Stimulated activated CD8-positive, alpha-beta memory T cell treated with anti-CD3 and anti-CD28 coated beads, Interleukin-15, amount 100 ng/mL, for 1 hour (primary cell): ENCODE measurements around the gene ZNF334.

Experiments
- DNase-seq: peaks from one replicate; pipeline ENCODE4 v3.0.0-alpha.2; 2020; ENCODE audit warnings: low read depth

ZNF334 gene

DNA sequence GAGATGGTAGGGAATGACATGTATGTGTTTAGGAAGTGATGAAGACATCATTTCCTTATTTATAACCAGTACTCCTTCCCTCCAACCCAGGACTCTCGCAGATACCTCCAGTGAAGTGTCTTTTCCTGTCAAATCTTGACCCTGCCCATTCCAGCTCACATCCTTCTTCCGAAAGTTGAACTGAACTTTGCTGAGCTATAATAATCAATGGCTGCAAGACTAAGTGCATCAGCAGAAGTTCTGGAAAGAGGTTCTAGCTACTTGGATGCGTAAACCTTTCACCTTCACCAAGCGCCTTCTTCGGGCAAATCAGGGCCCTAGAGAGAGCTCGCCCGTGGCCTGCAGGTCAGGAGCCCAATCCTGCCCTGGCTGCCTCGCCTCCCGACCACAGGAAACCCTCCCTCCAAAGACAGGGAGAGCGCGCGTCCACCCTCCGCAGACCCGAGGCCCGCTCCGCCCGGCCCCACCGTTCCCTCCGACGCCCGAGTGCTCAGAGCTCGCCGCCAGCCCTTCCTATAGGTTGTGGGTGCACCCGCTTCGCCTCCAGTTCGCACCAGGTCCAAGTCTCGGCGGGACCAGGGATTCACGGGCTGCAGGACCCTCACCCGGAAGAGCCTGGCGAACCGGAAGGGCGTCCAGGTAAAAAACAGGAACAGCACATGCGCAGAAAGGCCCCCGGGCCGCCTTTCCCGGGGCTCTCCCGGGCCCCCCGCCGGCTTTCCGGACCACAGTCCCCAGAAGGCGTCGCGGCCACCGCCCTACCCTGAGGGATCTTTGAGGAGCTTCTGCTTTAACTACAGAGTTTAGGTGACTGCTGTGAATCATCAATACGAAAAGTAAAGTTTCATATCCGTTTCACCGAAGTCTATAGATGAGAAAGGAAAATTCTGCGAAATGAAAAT is at the start of gene ZNF334:
ZNF334 (minus strand) TSS at position 617 of the 902 bp plus-strand sequence. CDS start 1,457 bp downstream, outside the sequence.
- no peak for DNase-seq

DNA sequence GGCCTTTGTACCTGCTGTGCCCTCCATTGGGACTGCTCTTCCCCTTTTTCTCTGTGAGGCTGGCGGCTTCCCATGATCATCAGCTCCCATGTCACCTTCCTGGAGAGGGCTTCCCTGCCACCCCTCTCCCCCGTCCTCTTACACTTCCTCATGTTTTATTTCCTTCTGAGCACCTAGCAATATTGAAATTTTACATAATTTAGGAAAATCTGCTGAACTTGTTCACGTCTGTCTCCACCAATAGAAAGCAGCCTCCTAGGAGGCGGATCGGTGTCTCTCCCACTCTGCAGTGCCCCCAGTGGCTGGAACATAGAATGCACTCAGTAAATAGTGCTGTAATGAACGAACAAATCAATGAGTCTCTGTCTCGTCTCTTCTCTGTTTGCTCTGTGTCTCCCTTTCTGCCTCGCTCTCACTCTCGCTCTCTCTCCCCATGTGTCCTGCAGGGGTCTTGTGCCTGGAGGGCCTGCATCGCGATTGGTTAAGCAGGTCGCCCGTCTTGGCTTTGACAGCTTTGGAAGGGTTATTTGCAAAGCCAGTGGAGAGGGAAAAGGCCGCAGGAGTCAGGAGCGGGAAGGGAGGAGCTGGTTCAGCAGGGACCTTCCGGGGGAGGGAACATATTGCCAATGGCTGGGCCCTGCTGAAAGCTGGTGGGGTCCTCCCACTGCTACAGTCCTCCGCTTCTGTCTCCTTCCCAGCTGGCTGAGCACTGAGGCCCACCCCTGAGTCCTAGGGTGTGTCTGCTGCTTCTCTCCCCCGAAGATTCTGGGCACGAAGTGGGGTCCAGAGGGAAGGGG is 49.2 kb upstream of the ZNF334 start:
- DNase-seq, result peak; percentile 41

DNA sequence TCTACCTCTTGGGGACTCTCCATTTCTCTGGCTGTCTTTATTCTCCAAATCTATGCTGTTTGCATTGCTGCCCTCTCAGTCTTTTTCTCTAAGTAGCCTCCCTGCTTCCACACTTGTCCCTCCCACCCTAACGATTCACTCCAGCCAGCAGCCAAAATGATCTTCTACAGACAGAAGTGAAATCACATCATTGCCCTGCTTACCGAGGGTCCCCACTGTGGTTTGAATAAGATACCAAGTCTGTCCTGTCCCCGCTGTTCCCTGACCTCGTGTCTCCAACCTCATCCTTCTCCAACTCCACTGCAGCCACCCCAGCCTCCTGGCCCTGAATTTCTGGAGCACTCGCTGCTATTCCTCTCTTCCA is 48.6 kb upstream of the ZNF334 start:
- DNase-seq, result no peak

DNA sequence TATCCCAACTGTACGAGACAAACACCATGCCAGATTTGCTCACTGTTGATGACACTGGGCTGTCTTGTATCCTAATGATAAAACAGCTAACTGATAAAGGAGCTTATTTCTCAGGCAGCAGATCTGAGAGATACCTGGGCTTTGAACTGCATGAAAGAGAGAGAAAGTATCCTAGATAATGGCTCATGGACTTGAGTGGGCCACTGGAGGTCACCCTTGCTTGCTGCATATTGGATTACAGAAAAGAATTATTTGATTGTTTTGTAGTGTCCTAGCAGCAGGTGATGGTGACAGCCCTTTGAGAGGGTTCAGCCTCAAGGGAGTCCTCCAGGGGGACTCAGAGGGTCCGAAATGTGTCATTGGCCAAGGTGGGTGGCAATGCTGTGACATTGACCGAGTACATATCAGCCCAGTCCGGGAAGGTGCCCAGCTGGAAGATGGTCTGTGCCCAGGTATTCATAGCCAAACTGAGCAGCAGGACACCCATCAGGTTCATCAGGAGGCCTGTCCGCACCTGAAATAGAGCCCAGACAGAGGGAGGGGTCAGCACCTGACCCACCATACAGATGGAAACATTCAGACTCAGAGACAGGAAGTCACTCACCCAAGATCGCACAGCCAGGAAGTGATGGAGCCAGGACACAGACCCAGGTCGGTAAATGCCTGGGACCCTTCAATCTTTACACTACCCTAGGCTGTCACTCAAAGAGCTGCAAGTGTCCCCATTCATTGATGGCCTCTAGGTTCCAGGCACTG is 46.5 kb upstream of the ZNF334 start:
- DNase-seq, result no peak

DNA sequence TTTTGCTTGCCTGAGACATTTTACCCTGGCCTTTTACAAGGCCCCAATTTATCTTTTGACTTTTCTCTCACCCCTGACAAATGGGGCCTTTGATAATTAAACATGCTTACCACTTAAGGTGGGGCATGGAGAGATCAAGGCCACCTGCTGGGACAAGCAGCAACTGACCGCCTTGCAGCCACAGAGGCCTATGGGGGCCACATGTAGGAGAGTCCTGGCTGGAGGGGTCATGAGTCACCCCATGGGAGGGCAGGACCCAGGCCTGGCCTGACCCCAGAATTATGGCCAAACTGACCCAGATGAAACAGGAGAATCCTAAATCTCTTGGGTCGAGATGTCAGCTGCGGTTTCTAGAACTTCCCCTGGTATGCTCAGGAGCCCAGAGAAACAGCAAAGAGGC is 45.6 kb upstream of the ZNF334 start:
- no peak for DNase-seq

DNA sequence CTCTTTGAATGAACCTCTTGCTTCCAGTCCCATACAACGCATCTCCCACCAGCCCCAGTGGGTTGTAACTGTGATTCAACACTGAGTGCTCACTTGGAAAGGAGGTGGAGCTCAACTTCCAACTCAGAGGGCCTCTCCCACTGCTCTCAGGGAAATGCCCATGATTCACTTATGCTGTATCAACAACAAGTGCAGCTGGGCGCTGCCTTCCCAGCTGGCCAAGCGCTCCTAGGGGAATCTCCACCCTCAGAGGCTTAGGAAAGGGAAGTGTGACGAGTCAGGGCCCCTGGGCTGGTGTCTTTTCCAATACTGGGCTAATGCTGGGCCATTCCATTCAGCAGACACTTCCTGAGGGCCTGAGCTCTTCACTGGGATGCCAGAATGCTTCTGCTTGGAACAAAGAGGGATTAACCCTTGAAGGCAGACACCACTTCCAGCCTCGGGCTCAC is 45.2 kb upstream of the ZNF334 start:
- DNase-seq, result no peak

DNA sequence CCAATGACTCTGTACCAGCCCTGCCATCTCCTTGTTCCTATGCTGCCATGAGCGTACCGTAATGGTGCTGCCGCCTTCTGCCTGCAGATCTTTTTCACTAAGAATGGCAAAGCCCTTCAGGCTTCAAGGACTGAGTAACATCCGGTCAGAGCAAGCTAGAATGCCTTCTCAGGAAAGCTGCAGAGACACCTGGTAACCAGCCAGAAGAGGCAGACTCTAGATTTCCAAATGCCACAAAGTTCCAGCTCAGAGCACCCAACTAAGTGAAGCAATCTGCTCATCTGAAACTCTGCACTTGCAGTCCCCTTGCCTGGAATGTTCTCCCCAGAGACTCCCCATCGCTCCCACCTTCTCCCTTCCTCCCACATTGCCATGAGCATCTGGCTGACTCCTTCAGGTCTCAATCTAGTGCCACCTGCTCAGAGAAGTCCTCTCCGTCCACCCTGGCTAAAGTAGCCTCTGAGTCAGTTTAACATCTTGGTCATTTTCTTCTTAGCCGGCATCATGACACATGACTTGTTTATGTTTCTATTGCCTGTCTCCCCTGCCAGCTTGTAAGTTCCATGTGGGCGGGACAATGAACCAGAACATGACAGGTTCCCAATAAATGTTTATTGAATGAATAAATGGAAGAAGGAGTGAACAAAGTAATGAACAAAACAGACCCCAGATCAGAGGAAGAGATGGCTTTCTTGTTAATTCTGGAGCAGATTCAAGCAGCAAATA is 44.0 kb upstream of the ZNF334 start:
- no peak for DNase-seq

DNA sequence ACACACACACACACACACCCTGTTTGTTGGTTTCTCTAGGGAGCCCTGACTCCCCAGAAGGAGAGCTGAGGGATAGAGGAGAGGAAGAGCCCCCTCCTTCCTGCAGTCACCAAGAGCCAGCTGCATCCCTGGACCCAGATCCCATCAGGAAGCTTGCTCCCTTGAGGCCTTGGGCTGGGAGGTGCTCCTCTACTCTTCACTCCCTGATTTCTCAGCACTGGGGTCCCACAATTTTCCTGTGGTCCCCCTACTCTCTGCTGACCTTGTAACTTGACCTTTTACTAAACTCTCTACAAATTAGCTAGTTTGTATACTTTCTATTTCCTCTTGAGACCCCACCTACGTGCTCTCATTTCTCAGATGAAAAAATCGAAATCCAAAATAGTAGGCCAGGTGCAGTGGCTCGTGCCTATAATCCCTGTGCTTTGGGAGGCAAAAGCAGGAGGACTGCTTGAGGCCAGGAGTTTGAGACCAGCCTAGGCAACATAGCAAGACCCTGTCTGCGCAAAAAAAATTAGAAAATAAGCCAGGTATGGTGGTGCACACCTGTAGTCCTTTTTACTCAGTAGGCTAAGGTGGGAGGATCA is 42.1 kb upstream of the ZNF334 start:
- no peak for DNase-seq

DNA sequence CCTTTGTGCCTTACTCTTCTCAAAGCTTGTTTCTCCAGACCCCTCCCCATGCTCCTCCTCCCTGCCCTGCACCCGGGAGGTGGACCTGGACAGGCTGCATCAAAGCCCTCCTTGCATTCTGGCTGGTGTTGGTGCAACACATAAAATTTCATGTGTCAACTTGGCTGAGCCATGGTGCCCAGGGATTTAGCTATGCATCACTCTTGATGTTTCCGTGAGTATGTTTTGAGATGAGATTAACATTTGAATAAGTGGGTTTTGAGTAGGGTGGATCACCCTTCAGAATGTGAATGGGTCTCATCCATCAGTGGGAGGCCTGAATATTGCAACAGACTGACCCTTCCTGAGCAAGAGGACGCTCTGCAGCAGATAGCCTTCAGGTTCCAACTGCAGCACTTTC is 41.5 kb upstream of the ZNF334 start:
- no peak for DNase-seq

DNA sequence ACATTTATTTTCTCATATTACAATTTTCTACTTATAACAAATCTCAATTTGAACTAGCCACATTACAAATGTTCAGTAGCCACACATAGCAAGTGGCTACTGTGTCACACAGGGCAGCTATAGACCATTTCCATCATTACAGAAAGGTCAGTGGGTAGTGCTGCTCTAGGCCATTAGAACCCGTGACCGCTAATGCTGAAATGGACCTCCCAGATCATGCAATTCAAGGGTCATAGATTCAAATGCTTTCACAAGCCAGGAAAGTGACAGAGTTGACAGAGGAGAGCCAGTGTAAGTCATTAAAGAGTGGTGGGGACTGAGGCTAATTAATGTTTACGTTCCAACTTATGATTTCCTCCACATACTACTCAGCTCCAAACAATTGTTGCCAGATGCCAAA is 40.6 kb upstream of the ZNF334 start:
- no peak for DNase-seq

DNA sequence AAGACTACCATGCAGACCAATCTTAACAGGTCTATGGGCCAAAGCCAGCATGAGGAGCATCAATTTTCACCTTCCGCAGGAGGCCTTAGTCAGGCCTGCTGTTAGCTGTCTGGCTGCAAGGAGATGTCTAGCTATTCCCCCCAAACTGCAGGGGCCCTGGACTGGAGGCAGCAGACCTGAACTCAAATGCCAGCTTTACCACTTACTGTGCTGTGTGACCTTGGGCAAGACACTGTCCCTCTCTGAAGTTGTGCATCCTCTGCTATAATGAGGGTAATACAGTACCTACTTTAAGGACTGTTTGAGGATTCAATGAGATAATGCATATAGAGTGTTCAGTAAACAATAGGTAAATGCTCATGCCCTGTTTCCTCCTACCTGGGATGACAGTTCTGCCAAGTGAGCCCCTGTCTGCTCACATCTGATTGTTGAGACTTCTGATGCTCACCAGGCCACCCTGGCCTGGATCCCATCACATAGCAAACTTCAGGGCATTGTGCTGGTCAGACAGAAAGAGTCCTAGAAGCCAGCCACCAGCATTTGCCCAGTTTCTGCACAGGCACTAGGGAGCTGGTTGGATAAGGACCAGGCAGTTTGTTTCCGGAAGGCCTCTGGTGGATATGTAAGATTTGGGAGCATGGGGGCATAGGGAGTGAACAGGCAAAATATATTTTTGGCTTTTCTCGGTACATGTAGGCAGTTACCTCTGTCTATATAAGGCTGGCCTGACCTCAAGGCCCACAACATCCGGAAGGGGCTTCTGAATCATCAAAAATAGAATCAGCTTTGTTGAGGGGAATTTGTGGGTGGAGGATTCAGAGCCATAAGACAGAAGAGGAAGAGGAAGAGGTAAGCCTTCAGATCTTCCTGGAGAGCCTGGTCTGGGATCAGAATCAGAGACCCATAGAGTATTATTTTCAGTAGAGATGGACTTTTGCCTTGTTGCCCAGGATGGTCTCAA is 39.4 kb upstream of the ZNF334 start:
- DNase-seq, result no peak

DNA sequence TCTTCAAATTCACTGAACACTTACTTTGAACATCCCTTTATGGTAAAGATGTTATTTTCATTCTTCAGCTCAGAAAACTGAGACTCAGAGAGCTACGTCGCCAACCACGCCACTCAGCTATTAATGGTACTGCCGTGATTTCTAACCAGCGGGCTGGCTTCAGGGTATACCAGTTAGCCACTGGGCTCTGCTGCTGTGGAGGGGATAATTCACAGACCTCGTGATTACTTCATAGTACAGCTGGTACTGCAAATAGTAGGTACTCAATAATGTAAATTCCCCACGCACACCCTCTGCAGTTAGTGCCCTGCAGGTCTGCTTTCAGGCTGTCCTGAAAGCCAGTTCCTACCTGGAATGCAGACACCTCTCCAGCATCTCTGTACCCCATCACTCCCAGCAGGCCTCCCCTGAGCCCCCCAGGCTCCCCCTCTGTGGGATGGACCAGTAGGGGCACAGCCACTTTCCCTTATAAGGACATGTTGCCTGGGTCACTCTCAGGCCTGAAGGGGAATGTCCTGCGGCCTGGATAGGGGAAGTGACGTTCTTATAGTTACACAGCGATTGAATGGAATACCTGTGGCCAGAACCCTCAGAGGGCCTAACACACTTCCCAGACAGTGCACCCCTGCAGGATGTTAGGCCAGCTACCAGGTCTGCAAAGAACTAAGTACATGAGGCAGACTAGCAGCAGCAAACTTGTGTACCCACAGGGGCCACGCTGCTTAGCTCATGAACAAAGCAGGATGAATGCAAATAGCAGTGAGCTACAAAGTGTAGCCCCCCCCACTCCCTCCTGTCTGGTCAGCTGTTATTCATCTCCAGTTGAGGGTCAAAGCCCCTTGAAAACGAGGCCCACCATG is 38.4 kb upstream of the ZNF334 start:
- DNase-seq, result no peak

DNA sequence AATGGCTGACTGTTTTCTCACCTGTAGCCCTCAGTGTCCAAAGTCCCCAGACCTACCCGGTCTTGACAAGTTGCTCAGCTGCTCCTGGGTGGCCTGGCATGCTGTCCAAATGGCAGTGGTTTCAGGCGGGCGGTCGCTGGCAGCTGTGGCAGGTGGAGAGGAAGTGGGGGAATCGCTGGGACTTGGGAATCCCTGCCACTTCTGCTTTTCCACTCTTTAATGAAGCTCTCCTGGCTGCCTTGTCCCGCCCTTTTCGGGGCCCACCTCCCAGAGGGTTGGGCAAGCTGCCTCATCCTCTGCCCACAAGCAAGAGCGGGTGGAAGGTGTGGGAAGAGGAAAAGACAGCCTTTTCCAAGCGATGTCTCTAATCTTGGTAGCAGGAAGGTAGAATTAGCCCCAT is 37.1 kb upstream of the ZNF334 start, which contains the start of gene OCSTAMP:
OCSTAMP (minus strand) TSS at position 194 of the 400 bp plus-strand sequence; CDS start at position 100, 94 bp downstream.
- DNase-seq, result no peak

DNA sequence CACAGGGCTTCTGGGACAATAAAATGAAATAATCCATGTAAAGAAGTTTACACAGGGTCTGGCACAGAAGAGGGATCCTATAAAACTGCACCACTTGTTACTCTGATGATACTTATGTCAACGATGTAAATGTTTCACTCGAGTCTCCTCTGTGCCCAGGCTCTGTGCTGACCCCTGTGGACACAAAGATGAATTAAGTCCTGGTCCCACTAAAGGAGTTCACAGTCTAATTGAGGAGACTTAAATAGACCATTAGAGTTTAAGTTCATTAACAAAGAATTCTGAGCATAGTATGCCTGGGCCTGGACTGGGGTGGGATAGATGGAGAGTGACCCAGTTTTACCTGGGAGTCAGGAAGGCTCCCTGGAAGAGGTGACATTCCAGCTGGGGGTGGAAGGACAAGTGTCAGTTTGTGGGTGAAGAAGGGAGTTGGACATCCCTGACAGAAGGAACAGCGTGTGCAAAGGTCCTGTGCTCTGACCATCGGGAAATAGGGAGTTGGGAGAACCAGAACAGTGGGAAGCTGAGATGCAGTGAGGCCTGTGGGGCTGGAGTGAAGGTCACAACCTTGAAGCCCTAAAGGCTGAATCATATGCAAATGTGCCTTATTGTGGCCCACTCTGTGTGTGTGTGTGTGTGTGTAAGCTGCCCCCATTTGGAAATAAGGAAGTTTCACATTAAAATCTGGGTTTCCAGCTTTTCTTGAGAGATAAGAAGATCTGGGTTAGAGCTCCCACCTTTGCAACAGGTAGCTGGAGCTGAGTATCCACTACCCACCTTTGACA is 36.0 kb upstream of the ZNF334 start:
- DNase-seq, result no peak

DNA sequence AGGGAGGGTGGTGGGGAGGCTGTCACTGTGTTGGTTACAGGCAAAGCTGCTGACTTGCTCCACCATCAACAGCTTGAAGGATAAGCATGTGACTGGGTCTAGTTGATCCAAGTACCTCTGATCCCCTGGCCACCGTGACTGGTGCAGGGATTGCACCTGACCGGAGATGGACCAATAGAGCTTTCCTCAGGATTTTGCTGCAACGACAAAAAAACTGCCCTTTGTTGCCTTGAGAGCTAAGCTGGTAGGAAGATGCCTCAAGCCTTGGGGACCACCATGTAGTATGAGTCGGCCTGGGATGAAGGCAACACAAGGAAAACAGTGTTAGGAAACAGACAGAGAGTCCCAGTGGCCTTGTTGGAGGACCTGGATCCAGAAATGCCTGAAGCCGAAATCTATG is 35.3 kb upstream of the ZNF334 start:
- no peak for DNase-seq

DNA sequence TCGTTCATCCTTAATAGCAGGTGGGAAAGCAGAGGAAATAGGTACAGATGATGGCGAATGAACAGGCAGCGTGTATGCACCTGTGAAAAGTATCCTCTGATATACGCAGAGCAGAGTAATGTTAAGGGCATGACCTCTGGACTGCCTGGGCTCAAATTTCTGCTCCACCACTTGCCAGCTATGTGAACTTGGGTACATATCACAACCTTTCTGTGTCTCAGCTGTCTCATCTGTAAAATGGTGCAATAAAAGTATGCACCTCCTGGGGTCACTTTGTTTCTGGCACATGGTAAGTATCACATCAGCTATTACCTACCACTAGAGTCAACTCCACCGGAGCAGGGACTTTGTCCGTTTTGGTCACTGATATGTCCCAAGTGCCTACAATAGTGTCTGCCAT is 34.6 kb upstream of the ZNF334 start:
- no peak for DNase-seq

DNA sequence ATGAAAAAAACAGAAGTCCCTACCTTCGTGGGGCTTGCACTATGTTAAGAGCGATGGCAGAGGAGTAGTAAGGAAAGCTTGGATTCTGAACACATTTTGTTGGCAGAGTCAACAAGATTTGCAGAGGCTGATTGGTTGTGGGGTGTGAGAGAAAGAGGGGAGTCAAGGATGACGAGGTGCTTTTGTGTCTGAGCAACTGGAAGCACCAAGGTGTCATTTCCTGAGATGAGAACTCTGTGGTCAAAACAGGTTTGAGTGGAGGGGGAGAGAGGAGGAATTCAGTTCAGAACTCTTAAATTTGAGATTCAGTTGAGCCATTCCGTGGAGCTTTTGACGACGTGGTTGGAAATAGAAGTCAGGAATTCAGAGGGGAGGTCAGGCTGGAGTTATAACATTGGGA is 33.6 kb upstream of the ZNF334 start:
- DNase-seq, result no peak

DNA sequence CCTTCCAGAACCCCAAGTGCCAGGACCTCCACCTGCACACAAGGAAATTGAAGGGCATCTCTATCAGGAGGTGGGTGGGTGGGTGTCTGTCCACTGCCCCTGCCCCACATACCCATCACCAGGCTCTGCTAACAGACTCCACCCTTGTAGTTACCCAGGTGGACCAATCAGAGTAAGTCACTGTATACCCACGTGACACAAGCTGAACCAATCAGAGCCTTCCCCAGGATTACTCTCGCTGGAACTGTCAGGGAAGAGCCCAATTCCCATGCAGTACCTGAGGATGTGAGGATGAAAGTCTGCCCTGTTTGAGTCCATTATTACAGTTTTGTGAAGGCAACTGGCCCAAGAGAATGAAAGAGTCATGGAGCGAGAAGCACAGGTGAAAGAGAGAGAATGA is 32.9 kb upstream of the ZNF334 start:
- DNase-seq, result no peak
